BJ (cell line): ENCODE data around the gene ZNF775. TPM values are rescaled to one million over a fixed set of nuclear protein-coding genes. Genes with fewer than 3 reads are reported as not detected.

Source experiments
- CTCF ChIA-PET: fragments of 350-600 bp; formaldehyde crosslinking; extraction: SDS; loops from one replicate; lab custom pipeline; 2021; ENCODE audit warnings: antibody characterized with exemption, inconsistent platforms; lab: Yijun Ruan, JAX
- POLR2A ChIA-PET: fragments of 300-600 bp; sonication (Branson Sonifier 250); formaldehyde crosslinking; extraction: SDS; loops from one replicate; lab custom pipeline; 2021; ENCODE audit warnings: antibody characterized with exemption; lab: Charles Lee
- DNase-seq: peaks from one replicate; pipeline ENCODE4 v3.0.0-alpha.2; 2011; ENCODE audit warnings: low read depth
- H3K27me3 ChIP-seq: 2 replicates; pipeline ENCODE4 v1.6.0; 2011; ENCODE audit warnings: low read length; ENCODE audit not compliant: control insufficient read depth, insufficient read depth
- H3K36me3 ChIP-seq: 2 replicates; pipeline ENCODE4 v1.5.1; 2011; ENCODE audit warnings: low read length; ENCODE audit not compliant: control insufficient read depth, insufficient read depth
- H3K4me3 ChIP-seq: 2 replicates; pipeline ENCODE4 v1.5.1; 2011; ENCODE audit warnings: low read depth, mild to moderate bottlenecking, control low read depth, low read length
- polyA plus RNA-seq: library from polyadenylated mRNA; depleted of rRNA; stranded (reverse); fragments of >200 nt; gene quantifications from 2 replicates; pipeline ENCODE4 v1.2.3, GENCODE V29; 2011
- TF ChIP-seq, protein P1 (sequence below): IDR thresholded peaks from 2 replicates; pipeline ENCODE4 v1.5.1; 2011; ENCODE audit warnings: low read depth, mild to moderate bottlenecking, control low read depth, inconsistent platforms, low read length, moderate library complexity; ENCODE audit not compliant: insufficient read depth

Gene ZNF775
- polyA plus RNA-seq, 1 experiment, result 2.1 TPM

- ChIA-PET POLR2A (no interaction called here), CTCF (interaction anchor here (0.7 kb wide), 1 partner anchor 17 kb away, joined by 3 read pairs; no protein-coding TSS in a partner anchor)
- TF ChIP-seq, protein P1, sequence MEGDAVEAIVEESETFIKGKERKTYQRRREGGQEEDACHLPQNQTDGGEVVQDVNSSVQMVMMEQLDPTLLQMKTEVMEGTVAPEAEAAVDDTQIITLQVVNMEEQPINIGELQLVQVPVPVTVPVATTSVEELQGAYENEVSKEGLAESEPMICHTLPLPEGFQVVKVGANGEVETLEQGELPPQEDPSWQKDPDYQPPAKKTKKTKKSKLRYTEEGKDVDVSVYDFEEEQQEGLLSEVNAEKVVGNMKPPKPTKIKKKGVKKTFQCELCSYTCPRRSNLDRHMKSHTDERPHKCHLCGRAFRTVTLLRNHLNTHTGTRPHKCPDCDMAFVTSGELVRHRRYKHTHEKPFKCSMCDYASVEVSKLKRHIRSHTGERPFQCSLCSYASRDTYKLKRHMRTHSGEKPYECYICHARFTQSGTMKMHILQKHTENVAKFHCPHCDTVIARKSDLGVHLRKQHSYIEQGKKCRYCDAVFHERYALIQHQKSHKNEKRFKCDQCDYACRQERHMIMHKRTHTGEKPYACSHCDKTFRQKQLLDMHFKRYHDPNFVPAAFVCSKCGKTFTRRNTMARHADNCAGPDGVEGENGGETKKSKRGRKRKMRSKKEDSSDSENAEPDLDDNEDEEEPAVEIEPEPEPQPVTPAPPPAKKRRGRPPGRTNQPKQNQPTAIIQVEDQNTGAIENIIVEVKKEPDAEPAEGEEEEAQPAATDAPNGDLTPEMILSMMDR, result no peak
- no peak for DNase-seq
- Histone ChIP-seq H3K36me3 (peaks cover 27% of the 10 kb centered on the region), H3K27me3 (no peaks in the 10 kb centered on the region), H3K4me3 (no peak overlapping the region)
These were observed 5.9 kb upstream of the ZNF775 start for GRCh38 chr7:150373049-150373801.

GRCh38 chr7:150374026-150374425 is 5.1 kb upstream of the ZNF775 start:
- POLR2A ChIA-PET, result no interaction called here
- H3K36me3 ChIP-seq, result peaks cover 27% of the 10 kb centered on the region
- H3K4me3 ChIP-seq, result no peak overlapping the region
- TF ChIP-seq, protein P1, result no peak
- CTCF ChIA-PET, result interaction anchor here (0.7 kb wide), 1 partner anchor 18 kb away, joined by 3 read pairs; no protein-coding TSS in a partner anchor
- no peaks in the 10 kb centered on the region for H3K27me3 ChIP-seq
- no peak for DNase-seq

DNA sequence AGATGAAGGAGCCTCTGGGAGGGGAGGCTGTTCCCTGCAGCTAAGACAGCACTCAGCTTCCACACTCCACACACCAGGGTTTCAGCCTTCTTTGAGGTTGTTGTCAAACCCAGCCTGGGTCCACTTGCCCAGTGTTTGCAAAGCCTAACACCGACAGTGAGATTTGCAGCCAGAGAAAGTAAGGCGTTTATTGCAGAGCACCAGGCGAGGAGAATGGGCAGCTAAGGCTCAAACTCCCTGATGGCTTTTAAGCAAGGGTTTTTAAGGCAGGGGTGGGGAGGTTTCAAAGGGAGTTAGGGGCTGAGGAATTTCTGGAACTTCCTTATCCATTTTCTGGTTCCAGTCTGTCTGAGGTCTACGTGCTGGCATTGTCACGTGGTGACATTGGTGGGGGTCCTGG is 4.7 kb upstream of the ZNF775 start:
- ChIA-PET POLR2A (no interaction called here), CTCF (interaction anchor here (0.7 kb wide), 1 partner anchor 18 kb away, joined by 3 read pairs; no protein-coding TSS in a partner anchor)
- DNase-seq, result no peak
- Histone ChIP-seq H3K4me3 (no peak overlapping the region), H3K27me3 (no peaks in the 10 kb centered on the region), H3K36me3 (peaks cover 27% of the 10 kb centered on the region)
- TF ChIP-seq, protein P1, result no peak

GRCh38 chr7:150375662-150376521 is 3.2 kb upstream of the ZNF775 start:
- H3K27me3 ChIP-seq, result no peaks in the 10 kb centered on the region
- no peak overlapping the region for H3K4me3 ChIP-seq
- H3K36me3 ChIP-seq, result peaks cover 25% of the 10 kb centered on the region
- TF ChIP-seq, protein P1, result no peak
- ChIA-PET POLR2A (no interaction called here), CTCF (interaction anchor here (0.8 to 1.7 kb wide), 3 partner anchors 14 to 46 kb away, joined by 3 to 4 read pairs (median 3); no protein-coding TSS in a partner anchor)
- no peak for DNase-seq

- peaks cover 20% of the 10 kb centered on the region for H3K36me3 ChIP-seq
- H3K27me3 ChIP-seq, result no peaks in the 10 kb centered on the region
- CTCF ChIA-PET, result interaction anchor here (1.0 to 1.7 kb wide), 2 partner anchors 20 to 46 kb away, joined by 3 to 4 read pairs; no protein-coding TSS in a partner anchor
- TF ChIP-seq, protein P1, result no peak
- POLR2A ChIA-PET, result no interaction called here
- H3K4me3 ChIP-seq, result no peak overlapping the region
- DNase-seq, result no peak
These were observed 2.6 kb upstream of the ZNF775 start for GRCh38 chr7:150376560-150376959.
